ENCODE results near the gene RASGEF1B.
A peak's percentile ranks its signal among the peaks of the same experiment; 100 is the strongest.

Gene RASGEF1B

DNA sequence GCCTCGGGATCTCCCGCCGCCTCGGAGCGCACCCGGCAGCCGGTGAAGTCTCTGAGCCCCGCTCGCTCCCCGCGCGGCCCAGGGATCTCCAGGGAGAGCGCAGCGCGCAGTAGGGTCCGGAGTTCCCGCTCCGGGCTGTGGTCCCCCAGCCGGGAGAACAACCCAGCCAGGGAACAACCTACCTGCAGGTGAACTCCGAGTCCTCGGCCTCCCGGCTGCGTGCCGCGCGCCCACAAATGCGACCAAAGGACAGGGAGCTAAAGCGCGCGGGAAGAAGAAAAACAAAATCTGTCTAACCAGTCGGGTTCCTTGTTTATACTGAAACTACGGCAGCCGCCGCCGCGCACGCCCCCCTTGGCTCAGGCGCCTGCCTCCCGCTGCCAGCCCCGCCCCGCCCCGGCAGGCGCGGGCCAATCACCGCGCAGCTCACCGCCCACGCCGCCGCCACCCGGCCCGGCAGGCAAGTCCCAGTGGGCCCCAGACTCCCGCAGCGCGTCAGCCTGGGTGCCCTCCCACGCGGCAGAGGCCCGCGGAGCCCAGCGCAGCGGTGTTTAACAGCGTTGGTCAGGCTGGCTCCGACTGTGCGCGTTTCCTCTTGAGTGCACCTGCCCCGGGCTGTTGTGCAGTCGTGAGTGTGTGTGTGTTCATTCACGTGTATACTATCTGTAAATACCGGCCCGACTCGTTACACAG lies at the start of gene RASGEF1B:
Gene RASGEF1B, minus strand, starts transcription at position 320 of the 693 bp plus-strand sequence. CDS start 12,399 bp downstream, outside the sequence.
- DNase-seq: peak; percentile 96

DNA sequence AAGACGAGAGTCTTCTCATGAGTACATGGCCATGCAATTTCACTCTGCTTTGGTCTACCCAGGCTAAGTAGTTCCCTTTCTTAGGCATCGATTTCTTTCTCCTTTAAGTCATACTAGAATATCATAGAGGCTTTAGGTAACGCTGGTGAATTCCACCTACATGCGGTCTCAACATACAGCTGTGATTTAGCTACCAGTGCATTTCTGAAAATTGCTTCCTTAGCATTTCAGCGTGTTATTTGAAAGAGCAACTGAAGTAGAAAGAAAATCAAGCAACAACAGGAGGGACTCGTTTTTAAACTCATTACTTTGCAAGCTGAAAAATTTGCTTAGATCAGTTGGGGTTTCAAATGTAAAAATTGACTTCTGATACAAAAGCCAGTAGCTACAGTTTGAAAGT lies 48.1 kb upstream of the RASGEF1B start:
- DNase-seq: no peak

DNA sequence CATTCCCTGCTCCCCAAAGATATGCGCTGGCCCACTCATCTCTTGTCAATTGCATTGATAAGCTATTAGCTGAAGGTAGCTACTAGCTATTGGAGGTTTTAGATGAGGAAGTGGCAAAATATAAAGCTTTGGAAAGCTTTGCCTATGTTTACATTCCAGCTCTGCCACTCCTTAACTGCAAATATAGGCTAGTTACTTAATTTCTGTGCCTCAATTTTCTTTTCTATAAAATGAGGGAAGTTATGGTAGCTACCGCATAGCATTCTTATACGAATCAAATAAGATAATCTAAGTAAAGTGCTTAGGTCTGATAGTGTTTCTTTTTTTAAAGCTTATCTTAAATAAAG lies 47.7 kb upstream of the RASGEF1B start:
- no peak for DNase-seq

DNA sequence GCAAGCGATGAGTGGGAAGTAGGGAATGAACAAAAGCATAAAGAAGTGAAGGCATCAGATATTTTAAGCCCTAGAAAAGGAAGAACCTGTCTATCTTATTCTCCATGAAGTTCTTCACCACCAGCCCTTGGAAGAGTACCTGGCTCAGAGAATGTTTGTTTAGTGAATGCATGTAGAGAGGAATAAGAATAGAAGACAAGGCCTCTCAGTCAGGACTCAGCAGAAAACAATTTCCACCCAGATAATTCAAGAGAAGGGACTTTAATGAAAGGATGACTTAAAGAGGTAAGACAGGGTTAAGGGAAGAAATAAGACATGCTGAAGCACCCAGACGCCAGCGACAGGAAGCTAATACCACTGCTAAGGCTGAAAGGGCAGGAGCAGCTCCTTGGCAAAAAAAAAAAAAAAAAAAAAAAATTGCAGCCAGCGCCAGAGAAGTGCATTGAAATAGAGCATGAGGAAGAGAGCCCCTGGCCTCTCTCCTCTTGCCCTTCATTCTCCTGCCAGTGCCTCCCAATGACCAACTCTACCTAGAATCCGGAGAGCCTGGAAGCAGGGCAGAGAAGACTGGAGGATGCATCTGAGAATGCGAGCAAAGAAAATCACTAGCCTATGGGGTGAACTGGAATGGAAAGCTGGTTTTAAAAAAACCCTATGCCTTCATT lies 47.2 kb upstream of the RASGEF1B start:
- no peak for DNase-seq

DNA sequence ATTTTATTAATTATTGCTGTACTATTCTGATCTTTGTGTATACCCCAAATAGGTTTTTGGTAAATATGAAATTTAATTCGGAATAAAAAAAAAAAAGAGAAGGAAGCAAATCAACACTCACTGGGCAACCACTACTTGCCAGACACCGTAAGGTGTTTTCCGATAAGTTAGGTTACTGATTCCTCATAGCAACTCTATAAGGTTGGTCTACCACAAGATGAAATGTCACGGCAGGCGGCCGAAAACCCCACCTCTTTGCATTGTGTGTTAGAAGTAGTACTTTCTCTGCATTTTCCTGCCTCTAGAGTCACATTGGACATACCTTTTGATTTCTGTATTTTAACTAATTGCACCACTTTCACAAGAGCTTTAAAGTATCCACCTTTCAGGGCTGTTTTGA lies 44.5 kb upstream of the RASGEF1B start:
- DNase-seq: no peak

DNA sequence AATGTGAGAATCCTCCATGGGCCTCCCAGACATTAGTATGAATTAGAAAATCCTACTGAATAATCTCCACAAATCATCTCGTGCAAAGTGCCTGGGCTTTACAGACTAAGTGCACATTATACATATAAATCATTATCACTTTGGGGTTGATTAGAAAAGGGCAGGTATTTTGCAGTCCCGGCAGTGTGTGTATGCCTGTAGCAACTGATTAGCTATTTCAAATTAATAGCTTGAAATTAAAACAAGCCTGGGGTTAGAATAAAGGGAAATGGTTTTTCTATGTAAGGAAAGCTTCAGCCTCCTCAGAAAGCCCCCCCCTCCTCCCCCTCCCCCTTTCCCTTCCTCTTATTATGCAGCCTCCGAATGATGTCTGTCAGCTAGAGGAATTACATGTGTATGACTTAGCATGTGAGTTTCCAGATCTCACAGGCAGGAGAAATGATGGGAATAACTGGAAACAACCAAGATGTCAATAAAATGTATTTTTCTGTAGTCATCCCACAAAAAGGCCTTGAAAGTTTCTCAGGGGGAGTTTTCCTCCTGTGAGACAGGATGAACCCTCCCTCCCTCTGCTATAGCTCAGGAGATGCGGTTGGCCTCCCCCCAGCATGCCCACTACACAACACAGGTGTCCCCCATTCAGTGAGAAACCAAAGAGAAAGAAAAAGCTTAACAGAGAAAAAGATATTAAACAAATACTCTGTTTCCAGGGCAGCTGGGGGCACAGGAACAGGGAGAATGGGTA lies 41.2 kb upstream of the RASGEF1B start:
- DNase-seq: no peak

DNA sequence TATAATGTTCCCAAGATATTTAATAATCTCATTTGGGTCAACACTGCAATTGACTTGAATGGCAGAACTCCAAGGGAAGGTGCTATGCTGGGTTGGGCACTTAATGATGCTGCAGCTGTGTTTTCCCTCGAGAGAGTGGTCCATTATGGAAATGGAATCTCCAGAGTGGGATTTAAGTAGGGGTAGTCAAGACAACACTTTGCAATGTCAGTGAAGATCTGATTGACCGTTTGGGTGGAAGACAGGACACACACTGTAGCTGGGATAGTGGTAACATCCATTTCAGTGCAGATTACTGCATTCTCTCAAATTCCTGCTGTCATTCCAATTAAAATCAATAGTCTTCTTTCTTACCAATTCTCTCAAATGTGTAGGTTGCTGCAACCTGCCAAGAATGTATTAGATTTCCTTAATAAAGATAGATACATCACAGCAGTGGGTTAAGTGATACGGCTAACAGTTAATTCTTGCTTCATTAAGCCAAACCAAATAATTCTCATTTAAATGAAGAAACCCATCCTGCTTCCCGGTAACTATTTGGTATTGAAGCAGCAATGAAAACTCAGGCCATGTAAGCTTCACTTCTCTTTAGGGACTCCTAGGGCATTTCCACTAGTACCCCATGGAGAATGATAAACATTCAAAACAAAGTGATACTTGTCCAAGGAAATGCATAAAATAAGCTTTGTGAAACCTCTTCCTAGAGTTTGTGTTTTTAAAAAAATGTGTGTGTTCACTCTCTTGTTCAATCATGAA lies 40.5 kb upstream of the RASGEF1B start:
- DNase-seq: no peak

DNA sequence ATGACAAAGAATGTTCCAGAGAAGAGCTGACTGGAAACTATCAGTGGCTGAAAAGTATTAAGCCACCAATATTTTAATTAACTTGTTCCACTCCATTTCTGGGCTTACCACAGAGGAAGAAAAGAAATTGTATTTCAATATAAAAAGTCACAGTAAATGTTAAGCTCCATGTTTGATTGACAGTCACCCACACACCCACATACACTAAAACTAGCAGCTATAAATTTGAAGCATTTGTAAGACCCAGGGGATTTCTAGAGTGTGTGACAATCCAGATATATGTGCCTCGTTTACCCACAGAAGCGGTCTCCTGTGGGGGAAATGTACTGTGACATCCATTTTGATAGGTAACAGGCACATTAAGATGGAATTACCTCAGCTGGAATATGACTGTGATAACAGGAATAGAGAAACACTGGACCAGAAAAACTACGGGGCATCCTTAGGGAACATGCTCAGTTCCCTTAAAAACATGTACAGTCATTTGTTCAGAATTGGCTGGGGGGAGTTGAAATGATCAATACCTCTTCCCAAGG lies 39.0 kb upstream of the RASGEF1B start:
- DNase-seq: no peak

DNA sequence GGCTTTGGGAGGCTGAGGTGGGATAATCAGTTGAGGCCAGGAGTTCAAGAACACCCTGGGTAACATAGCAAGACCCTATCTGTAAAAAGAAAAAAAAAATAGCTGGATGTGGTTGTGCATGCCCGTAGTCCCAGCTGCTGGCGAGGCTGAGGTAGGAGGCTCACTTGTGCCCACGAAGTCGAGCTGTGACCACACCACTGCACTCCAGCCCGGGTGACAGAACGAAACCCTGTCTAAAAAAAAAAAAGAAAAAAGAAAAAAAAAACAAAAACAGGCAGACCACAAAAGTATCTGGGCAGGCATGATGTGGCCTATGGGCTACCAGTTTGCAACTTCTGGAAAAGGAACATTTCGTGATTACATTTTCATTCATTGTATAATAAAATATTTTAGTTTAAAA lies 38.1 kb upstream of the RASGEF1B start:
- no peak for DNase-seq

DNA sequence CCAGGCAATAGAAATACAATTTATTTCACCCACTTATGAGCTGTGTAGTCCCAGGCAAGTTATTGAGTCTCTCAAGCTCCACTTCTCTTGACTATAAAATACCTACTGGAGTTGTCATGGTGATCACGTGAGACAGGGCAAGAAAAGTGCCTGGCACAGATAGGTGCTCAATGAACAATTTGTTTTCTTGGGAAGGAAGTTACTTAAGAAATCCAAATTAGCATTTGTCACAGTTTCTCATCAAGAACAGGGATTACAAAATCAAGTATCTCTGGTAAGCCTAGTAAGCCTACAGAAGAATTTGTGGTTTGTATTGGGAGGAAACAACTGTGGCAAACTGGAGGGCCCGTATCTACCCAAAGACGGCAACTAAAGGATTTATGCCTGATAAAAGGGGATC lies 37.5 kb upstream of the RASGEF1B start:
- DNase-seq: no peak

DNA sequence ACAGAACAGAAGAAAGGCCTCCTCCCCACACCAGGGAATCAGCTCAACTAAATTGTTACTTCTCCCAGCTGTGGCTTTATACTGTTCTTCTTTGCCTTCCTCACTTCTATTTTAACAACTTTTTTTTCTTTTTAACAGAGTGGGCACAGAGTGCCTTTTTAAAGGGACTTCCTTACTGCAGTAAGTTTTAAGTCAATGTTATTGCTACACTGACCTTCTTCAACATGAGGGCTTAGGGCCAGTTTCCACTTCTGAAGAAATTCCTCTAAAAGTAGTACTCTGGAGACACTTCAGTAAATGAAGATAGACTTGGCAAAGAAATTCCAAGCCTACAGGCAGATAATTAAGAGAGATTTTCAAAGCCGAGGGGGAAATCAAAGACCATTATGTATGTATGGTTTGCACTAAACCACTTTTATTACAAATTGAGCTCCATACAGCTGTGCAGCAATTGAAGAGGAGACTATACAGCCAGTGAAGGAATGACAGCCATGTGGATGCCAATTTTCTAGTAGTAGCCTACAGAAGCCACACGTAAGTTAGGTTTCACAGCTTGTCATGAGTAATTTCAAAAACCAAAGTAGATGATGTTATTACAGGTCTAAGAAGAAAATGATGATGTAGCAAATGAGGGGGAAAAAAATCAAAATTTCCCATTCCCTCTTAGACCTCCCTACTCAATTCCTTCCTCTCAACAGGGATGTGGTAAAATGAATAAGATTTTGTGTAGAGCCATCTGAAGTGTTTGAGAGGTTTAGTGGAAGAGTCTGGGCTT lies 36.9 kb upstream of the RASGEF1B start:
- DNase-seq: no peak

DNA sequence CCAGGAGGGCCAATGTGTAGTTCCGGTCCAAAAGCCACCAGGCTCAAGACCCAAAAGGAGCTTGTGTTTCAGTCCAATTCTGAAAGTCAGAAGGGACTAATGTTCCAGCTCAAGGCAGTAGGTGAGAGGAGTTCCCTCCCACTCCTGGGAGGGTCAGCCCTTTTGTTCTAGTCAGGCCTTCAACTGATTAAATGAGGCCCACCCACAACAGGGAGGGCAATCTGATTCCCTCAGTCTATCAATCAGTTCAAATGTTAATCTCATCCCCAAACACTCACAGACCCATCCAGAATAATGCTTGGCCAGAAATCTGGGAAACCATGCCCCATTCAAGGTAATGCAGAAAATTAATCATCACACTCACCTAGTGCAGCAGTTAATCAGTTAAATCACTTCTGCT lies 35.8 kb upstream of the RASGEF1B start:
- DNase-seq: no peak

DNA sequence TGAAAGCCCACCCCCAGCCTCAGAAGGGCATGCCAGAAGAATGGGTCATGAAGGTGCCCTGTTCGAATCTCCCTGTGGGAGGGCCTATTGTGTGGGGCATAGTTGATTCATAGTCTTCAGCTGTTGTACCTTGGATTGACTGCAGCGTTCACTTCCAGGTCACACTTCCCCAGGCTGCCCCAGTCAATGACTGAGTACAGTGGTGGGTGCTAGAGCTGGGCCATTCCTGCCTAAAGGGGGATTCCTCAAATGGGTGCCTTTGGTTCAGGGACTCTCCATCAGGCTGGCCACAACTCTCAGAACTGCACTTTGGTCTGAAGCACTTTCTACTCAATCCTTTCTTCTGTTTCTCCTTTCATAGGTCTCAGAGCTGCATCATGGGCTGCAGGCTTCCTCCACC lies 35.0 kb upstream of the RASGEF1B start:
- DNase-seq: no peak

DNA sequence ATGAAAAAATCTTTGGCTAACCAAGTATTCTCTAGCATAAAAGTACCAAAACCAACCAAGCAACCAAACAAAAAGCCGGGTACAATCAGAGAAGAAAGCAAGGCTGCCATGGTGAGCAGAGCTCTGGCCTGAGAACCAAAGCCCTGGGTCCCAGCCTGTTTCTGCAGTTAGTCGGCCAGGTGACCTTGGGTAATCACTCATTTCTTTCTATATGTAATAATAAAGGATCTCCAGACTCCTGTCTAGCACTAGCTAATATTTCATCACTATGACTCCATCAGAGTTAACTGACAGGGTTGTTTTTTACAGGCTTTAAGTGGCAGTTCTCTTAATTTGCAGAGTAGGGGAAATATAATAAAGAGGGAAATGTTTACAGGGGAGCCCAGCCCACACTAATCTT lies 34.0 kb upstream of the RASGEF1B start:
- DNase-seq: no peak

DNA sequence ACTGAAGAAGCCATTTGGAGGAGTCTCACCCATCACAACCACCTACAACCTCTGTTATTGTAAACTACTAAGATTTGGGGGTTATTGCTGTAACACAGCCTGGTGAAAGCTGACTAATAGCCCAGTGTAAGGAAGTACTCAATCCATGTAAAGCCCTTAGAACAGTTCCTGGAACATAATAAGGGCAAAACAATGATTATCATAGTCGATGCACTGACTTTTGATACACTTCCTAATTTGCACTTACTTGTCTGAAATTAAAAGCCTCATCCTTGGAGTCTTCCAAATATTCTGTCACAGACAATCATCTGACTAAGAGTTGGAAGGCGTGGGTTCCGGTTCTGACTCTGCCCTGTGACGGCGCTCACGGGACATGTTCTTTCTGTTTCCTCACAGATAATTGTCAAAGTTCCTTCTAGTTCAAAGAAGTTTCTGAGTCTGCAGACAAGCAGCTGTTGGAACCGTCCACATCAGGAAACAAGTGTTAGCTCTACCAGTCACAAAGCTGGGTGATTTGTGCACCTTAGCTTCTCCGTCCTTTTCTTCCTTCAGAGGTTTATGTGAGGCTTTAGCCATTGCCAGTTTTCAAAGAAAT lies 33.4 kb upstream of the RASGEF1B start:
- DNase-seq: peak; percentile 76

DNA sequence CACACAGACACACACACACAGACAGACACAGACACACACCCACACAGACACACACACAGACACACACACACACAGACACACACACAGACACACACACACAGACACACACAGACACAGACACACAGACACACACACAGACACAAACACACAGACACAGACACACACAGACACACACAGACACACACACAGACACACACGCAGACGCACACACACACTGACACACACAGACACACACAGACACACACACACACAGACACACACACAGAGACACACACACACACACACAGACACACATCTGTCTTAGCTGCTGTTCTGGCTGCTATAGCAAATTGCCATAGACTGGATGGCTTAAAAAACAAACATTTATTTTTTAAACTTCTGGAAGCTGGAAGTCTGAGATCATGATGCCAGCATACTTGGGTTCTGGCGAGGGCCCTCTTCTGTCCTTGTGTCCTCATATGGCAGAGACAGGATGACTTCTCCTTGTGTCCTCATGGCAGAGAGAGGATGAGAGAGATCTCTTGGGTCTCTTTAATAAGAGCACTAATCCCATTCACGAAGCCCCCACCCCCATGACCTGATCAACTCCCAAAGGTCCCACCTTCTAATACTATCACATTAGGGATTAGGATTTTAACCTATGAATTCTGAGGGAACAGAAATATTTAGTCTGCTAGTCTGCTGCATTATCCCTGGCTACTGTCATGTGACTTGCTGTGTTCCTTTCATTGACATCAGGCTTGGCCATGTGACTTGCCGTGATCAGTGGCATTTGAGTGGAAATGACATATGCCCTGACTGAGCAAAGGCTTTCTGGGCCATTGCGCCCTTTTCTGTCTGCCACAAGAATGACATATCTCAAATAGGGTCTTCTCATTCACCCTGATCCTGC lies 32.7 kb upstream of the RASGEF1B start:
- no peak for DNase-seq

DNA sequence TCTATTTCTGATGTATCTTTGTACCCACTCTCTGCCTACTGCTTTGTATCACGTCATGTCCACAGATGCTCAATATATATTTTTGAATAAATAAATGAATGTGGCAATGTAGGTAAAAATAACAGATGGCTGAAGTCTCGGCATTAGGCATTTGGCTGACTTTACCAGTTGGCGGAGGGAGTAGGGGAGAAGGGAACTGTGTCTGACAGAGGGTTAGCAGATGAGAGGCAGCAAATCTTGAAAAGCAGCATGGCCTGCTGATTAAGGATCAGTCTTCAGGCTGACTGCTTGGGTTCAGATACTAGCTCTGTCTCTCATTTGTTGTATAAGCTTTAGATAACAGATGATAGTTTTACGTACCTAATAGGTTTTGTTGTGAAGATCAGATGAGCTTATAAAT lies 31.9 kb upstream of the RASGEF1B start:
- no peak for DNase-seq

DNA sequence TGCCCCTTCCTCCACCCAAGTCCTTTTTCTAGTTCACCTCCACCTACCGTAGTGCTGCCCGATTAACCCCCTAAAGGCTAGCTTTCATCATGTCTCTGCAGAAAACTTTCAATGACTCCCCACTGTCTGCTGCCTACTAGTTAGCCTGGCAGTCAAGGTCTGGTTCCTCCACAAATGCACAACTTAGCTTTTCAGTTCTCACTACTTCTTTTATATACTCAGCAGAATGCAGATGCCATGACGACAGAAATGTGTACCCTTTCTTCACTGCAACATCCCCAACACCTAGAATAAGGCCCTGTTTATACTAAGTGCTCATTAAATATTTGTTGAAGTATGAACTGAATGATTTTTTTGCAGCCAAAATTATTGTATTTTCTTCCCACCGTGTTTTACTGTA lies 30.9 kb upstream of the RASGEF1B start:
- DNase-seq: no peak

DNA sequence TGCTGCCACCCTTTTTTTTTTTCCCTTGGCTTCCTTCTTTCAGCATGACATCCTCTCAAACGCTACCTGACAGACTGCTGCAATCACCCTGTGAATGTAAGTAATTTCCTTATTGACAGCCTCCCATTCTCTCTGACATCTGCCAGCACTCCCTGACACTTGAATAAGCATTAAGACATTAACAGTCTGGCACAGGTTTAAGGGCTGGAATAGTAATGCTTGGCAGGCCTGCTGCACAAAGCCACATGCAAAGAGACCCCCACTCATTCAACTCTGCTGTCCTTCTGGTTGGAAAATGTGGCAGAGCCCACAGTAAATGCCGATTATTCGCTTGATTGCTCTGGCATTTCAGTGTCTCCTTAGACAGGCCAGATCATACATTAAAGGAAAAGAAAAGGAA lies 28.1 kb upstream of the RASGEF1B start:
- DNase-seq: no peak

DNA sequence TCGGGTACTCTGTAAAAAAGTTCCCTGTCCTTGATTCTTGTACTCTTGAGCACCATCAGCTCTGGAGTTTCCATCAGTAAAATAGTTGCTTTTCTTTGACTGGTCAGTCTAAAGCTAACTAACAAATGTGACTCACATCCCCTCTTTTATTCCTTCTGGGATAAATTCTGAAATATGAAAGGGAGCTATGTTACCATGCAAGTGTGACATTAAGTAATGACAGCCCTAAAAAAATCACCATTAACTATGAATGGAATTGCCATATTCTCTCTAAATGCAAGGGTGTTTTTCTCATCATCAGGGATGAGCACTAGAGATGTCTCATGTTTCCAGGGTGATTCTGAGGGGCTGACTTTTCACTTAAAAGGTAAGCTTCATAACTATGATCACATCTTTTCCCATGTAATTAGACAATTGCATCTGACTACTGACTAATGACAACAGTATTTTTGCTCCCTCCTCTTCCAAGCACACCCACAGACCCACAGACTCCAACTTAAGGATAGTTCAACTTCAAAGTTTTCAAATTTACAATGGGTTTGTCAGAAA lies 26.9 kb upstream of the RASGEF1B start:
- DNase-seq: no peak

DNA sequence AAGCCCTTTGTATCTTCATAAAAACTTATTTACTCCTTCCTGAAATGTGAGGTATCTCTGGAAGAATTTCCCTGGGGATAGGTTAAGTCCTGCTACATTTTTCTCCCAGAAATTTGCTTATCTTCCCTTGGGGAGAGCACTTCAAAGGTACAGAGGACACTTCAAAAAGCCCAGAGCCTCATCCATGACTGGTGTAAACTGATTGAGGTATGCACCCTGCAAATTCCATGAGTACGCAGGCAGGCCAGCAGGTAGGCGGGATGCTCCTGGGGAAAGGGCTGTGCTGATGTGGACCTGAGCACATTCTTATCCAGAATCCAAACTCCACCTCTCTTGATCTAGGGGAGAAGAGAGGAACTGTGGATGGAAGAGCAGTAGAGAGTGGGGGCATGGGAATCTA lies 26.3 kb upstream of the RASGEF1B start:
- no peak for DNase-seq

Data from stimulated activated CD4-positive, alpha-beta T cell treated with anti-CD3 and anti-CD28 coated beads, Interleukin-15, amount 100 ng/mL, for 24 hours (primary cell).